HFF-Myc (cell line): Measurements from ENCODE around the gene STK4.

Experiments used
- DNase-seq: peaks from one replicate; pipeline ENCODE4 v3.0.0-alpha.2; 2011; ENCODE audit warnings: low read depth; ENCODE audit errors: extremely low read depth
- H3K4me3 ChIP-seq: replicated peaks from 2 replicates; pipeline ENCODE4 v1.5.1; 2011; ENCODE audit warnings: low read depth, mild to moderate bottlenecking, control low read depth, low read length
- TF ChIP-seq, protein P1 (sequence below): IDR thresholded peaks from 2 replicates; pipeline ENCODE4 v1.5.1; 2012; ENCODE audit warnings: mild to moderate bottlenecking, low read depth, low read length, control low read depth; ENCODE audit errors: missing control alignments

Gene STK4

DNA sequence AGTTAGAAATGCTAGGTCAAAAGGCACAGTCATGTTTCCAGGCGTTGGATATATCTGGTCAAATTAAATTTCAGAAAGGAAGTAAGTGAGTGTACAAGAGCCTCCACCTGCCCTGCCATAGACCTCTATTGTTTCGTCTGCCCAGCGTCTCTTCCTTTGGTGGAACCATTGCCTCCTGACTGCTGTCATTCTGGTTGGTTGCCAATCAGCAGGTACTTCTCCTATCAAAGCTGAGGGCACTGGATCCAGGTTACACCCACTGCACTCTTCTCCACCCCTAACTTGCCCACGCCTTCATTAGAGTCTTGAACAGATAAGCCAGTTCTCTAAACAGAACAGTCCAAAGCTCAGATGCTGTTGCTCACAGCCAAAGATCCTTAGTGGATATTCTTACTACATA lies 151.3 kb downstream of the STK4 start:
- H3K4me3 ChIP-seq, result no peak overlapping the region
- DNase-seq, result no peak
- TF ChIP-seq, protein P1, sequence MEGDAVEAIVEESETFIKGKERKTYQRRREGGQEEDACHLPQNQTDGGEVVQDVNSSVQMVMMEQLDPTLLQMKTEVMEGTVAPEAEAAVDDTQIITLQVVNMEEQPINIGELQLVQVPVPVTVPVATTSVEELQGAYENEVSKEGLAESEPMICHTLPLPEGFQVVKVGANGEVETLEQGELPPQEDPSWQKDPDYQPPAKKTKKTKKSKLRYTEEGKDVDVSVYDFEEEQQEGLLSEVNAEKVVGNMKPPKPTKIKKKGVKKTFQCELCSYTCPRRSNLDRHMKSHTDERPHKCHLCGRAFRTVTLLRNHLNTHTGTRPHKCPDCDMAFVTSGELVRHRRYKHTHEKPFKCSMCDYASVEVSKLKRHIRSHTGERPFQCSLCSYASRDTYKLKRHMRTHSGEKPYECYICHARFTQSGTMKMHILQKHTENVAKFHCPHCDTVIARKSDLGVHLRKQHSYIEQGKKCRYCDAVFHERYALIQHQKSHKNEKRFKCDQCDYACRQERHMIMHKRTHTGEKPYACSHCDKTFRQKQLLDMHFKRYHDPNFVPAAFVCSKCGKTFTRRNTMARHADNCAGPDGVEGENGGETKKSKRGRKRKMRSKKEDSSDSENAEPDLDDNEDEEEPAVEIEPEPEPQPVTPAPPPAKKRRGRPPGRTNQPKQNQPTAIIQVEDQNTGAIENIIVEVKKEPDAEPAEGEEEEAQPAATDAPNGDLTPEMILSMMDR, result no peak

GRCh38 chr20:45118028-45118427 lies 151.7 kb downstream of the STK4 start:
- TF ChIP-seq, protein P1, result no peak
- H3K4me3 ChIP-seq, result no peak overlapping the region
- DNase-seq, result no peak

- TF ChIP-seq, protein P1, result no peak
- no peak for DNase-seq
- no peak overlapping the region for H3K4me3 ChIP-seq
Measured at GRCh38 chr20:45119556-45120266, 153.4 kb downstream of the STK4 start.

DNA sequence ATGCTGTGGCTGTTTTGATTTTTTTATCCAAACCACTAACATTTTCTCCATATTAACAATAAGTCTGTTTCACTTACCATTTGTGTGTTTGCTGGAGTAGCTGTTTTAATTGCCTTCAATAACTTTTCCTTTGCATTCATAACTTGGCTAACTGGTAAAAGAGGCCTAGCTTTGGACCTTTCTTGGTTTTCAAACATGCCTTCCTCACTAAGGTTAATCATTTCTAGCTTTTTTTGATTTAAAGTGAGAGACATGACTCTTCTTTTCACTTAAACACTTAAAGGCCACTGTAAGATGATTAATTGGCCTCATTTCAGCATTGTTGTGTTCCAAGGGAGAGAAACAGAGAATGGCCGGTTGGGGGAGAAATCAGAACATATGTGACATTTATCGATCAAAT lies 155.1 kb downstream of the STK4 start:
- TF ChIP-seq, protein P1, result no peak
- DNase-seq, result no peak
- no peak overlapping the region for H3K4me3 ChIP-seq

DNA sequence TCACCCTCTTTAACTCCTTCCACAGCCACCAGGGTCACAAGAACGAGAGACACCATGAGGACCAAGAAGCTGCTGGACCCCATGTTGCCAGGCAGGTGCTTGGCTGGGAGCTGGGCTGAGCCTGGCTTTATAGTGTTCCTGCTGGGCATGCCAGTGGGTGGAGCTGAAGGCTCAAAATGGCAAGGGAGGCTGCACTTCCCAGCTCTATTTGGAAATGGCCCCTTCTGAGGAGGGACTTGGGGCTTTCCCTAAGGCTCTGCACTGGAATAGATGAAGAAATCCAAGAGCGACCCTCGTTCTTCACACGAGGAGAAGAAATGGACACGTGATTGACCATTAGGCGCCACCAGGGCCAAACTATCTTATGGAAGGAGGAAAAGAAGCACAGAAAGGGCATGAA lies 158.1 kb downstream of the STK4 start, which contains the start of gene WFDC12:
WFDC12 (minus strand) TSS at position 101 of the 400 bp plus-strand sequence; CDS start at position 83, 18 bp downstream.
- TF ChIP-seq, protein P1, result no peak
- DNase-seq, result no peak
- H3K4me3 ChIP-seq, result no peak within 1 kb of the TSS

DNA sequence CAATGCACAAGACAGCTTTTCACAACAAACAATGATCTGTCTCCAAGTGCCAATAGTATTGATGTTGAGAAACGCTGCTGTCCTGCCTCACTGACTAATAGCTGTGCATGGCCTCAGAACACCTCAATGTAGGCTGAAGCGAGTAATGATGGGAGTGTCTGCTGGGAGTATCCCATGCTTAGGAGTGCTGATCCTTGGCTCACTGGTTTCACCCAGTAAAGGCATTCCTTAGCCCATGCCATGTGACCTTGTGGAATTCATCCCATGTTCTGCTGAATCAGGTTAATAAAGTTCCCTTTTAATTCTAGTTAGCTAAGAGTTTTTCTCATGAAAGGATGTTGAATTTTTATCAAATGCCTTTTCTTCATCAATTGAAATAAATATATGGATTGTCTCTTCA lies 161.8 kb downstream of the STK4 start:
- H3K4me3 ChIP-seq, result no peak overlapping the region
- TF ChIP-seq, protein P1, result no peak
- DNase-seq, result no peak
